ENCODE measurements around the gene MRPL34.

The MRPL34 gene

GRCh38 chr19:17340302-17340870 lies 34.7 kb downstream of the MRPL34 start:
- no peak overlapping the region for H3K4me3 ChIP-seq (ENCODE audit: low read depth, low read length)

GRCh38 chr19:17340871-17341357 lies 35.2 kb downstream of the MRPL34 start:
- H3K4me3 ChIP-seq (ENCODE audit: low read depth, low read length) = no peak overlapping the region

DNA sequence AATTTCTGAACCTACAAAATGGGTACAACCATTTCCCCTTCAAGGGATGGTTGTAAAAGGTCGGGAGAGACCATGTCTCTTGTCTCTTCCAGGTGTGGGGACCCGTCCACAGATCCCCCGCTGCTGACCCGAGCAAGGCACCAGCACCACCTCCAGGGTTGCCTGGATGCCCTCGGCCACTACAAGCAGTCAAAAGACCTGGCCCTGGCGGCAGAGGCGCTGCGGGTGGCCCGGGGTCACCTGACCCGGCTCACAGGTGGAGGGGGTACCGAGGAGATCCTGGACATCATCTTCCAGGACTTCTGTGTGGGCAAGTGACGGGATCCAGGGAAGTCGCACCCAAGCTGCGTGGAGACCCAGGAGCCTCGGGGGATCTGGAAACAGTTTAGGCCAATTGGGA lies 35.7 kb downstream of the MRPL34 start:
- no peak overlapping the region for H3K4me3 ChIP-seq (ENCODE audit: low read depth, low read length)

- H3K4me3 ChIP-seq (ENCODE audit: low read depth, low read length) = no peak overlapping the region
These were observed 36.2 kb downstream of the MRPL34 start for GRCh38 chr19:17341845-17342244.

GRCh38 chr19:17346109-17346671 lies 40.5 kb downstream of the MRPL34 start:
- H3K4me3 ChIP-seq (ENCODE audit: low read depth, low read length) = no peak overlapping the region

GRCh38 chr19:17347361-17347760 lies 41.7 kb downstream of the MRPL34 start:
- H3K4me3 ChIP-seq (ENCODE audit: low read depth, low read length) = no peak overlapping the region

DNA sequence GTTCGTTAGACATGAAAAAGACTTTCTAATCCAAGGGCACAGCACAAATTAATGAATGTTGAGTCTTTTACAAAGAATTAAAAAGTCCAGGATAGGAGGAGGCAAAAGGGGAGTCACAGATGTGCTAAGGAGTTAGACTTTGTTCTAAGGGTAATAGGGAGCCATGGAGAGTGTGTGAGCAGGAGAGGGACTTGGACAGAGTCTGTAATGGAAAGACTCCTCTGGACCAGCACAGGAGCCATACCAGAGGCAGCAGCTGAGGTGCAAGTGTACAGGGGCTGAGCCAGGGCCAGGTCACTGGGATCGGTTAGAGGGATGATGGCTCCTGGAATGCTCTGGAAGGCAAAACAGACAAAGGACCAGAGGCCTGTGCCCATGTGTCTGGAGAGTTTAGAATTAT lies 42.2 kb downstream of the MRPL34 start:
- no peak overlapping the region for H3K4me3 ChIP-seq (ENCODE audit: low read depth, low read length)

DNA sequence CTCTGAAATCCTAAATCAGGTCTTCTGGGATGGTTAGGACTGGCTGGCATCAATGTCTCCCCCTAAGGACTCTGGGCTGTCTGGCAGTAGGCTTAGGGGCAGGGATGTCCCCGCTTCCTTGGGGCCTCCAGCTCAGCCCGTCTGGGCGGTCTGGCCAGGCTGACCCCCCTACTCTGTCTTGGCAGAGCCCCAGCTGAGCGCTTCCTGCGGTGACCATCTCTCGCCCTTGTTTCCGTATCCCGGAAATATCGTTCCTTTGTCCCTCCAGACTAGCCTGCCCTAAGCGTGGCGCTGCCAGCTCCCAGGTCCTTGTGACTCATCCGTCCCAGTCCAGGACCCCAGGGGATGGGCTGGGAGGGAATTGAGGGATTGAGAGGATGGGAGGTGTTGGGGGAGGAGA lies 43.0 kb downstream of the MRPL34 start:
- H3K4me3 ChIP-seq (ENCODE audit: low read depth, low read length) = no peak overlapping the region

- H3K4me3 ChIP-seq (ENCODE audit: low read depth, low read length) = no peak overlapping the region
These were observed 46.3 kb downstream of the MRPL34 start for GRCh38 chr19:17351815-17352435.

DNA sequence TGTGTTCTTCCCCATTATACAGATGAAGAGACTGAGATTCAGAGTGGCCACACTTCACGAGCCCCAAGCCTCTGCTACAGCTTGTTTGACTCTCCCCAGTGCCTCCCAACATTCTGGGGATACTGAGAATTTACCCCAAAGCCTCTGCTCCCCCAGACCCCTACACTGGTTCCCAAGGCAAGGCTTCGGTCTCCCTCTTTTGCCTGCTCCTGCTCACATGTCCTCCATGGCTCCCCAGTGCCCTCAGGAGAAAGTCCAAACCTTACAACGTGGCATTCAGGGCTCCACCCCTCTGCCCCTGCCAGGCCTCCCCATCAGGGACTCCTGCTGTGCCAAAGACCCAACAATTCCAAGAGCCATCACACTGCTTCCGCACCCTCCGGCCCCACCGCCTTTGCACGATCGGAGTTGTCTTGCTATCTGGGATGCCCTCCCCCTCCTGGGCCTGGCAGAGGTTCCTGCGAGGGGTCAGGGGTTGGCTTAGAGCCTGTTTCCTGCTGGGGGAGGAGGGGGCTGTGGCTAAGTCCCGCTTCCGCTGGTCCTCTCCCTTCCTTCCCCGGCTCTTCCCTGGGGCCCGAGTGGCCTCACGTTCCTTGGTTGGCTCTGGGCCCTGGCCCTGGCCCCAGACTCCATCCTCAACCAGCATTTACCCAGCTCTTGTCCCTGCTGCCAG lies 47.1 kb downstream of the MRPL34 start:
- H3K4me3 ChIP-seq (ENCODE audit: low read depth, low read length) = no peak overlapping the region

- H3K4me3 ChIP-seq (ENCODE audit: low read depth, low read length) = no peak overlapping the region
These were observed 47.7 kb downstream of the MRPL34 start for GRCh38 chr19:17353386-17353785.
